ENCODE results near the gene ADCY9.
"Not testable (repeated sequence)": the region's sequence is repeated elsewhere in the genome, so short reads cannot be mapped to it uniquely, and the experiment has no call there.

ADCY9 gene

GRCh38 chr16:3946604-3947180 is 169.6 kb downstream of the ADCY9 start:
- DNase-seq: no peak

GRCh38 chr16:3945751-3946603 is 170.3 kb downstream of the ADCY9 start:
- no peak for DNase-seq

GRCh38 chr16:3944457-3944856 is 171.8 kb downstream of the ADCY9 start:
- not testable (repeated sequence) for DNase-seq

GRCh38 chr16:3942146-3942545 is 174.1 kb downstream of the ADCY9 start:
- DNase-seq: not testable (repeated sequence)

GRCh38 chr16:3938843-3939624 is 177.2 kb downstream of the ADCY9 start:
- no peak for DNase-seq

- no peak for DNase-seq
Observed at GRCh38 chr16:3938471-3938842, 177.8 kb downstream of the ADCY9 start.

- DNase-seq: no peak
Observed at GRCh38 chr16:3937066-3937875, 179.0 kb downstream of the ADCY9 start.

GRCh38 chr16:3935921-3936320 is 180.3 kb downstream of the ADCY9 start:
- DNase-seq: no peak

- DNase-seq: no peak
Observed at GRCh38 chr16:3934491-3935181, 181.6 kb downstream of the ADCY9 start.

GRCh38 chr16:3927147-3927546 is 189.1 kb downstream of the ADCY9 start:
- DNase-seq: not testable (repeated sequence)

- DNase-seq: no peak
Observed at GRCh38 chr16:3924763-3925162, 191.5 kb downstream of the ADCY9 start.

- no peak for DNase-seq
Observed at GRCh38 chr16:3922241-3922640, 194.0 kb downstream of the ADCY9 start.

GRCh38 chr16:3920206-3920605 is 196.0 kb downstream of the ADCY9 start:
- no peak for DNase-seq

- no peak for DNase-seq
Observed at GRCh38 chr16:3919413-3919812, 196.8 kb downstream of the ADCY9 start.

- no peak for DNase-seq
Observed at GRCh38 chr16:3915426-3916260, 200.6 kb downstream of the ADCY9 start.

GRCh38 chr16:3912897-3913296 is 203.3 kb downstream of the ADCY9 start:
- DNase-seq: no peak
